ENCODE measurements around the gene EXTL1.

Gene EXTL1

GRCh38 chr1:26041978-26042377 is 20.4 kb downstream of the EXTL1 start:
- no peak for DNase-seq (ENCODE audit: low spot score)

- no peak for DNase-seq (ENCODE audit: low spot score)
These were observed 22.2 kb downstream of the EXTL1 start for GRCh38 chr1:26043765-26044164.

DNA sequence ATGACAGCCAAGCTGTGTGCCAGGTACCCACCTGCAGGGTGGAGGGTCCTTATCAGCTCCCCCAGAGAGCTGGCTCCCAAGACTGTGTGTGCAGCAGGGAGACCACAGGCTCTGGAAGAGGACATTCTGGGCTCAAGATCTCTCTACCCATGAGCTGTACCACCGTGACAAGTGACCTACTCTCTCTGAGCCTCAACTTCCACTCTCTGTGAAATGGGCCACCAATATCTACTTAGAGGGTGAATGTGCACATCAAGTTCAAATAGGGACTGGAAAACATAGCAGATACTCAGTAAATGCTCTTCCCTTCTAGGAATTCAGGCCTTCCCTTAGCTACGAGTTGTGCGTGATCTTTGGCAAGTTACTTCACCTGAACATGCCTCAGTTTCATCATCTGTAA is 22.8 kb downstream of the EXTL1 start:
- no peak for DNase-seq (ENCODE audit: low spot score)

GRCh38 chr1:26044971-26045721 is 23.6 kb downstream of the EXTL1 start:
- DNase-seq (ENCODE audit: low spot score), result peak; percentile 67

DNA sequence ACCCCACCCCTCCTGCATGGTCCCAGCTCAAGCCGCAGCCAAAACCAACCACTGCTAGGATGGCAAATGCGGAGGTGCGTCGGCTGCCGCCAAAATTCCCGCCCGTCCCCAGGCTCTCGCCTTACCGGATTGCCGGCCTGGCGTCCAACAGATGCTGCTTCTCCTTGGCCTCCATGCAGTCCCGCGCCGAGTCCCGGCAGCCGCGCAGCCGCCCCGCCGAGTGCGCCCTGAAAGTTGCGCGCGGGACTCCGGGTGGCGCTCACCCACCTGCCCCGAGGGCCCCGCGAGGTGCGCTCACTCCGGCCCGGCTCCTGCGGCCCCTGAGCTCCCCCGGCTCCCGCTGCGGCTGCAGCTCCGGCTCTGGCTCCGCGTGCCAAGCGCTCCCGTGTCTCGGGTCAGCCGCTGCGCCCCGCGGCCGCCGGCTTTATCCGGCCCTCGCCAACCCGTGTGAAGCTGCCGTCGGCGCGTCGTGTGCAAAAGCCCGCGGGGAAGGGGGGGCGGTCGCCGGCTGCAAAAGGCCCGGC is 24.2 kb downstream of the EXTL1 start, which contains the start of gene SLC30A2:
TSS of gene SLC30A2 (minus strand) at position 397 of the 524 bp plus-strand sequence. CDS start at position 175, 222 bp downstream.
- peak; percentile 80 for DNase-seq (ENCODE audit: low spot score)

DNA sequence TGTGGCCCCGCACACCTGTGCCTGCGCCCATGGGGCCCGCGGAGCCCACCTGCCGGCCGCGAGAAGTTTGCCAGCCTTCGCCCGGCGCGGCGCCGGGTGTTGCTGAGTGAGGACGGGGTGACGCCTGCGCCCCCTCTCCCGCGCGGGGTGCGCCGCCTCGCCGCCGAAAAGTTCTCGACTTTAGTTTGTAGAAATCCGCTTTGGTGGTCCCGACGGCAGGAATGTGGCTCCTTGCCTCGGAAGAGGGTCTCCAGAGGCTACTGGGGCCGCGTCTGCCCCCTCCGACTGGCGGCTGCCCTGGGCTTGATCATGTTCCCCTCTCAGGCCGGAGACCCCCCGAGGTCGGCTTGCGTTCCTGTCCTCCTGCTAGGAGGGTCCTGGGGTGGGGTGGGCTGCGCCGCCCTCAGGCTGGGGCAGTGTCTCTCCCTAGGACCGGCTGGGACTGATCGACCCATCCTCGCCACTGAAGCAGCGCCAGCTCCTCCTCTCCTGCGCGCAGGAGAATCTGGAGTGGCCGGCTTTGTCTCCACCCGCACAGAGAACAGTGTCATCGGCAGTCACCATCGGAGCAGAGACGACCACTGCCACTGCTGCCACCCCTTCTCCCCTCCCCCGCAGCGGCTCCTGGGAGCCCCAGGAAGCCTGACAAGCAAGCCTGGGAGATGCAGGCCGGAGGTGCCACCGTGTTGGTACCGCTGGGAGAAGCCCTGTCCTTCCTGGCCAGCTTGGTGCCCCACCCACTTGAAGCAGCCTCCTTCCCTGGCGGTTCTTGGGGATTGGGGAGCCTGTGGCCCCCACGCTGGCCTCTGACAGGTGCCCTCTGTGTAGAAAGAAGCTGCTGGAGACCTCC is 24.9 kb downstream of the EXTL1 start:
- no peak for DNase-seq (ENCODE audit: low spot score)

DNA sequence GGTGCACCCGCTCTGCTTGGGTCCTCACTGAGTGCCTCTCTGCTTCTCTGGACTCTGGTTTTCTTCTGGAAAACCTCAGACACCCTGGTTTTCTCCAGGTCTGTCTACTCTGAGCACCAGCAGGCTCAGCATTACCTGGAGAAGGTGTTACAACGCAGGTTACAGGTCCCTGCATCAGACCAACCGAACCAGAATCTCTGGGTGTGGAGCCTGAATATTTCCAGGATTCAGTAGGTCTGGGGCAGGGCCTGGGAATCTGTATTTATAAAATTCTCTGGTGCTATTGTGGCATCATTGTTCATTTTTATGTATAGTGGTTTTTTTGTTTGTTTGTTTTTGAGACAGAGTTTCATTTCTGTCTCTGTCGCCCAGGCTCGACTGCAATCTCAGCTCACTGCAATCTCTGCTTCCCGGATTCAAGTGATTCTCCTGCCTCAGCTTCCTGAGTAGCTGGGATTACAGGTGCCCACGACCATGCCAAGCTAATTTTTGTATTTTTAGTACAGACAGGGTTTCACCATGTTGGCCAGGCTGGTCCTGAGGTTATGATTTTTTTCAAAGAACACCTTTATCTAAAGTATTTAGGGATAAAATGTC is 25.8 kb downstream of the EXTL1 start:
- no peak for DNase-seq (ENCODE audit: low spot score)

DNA sequence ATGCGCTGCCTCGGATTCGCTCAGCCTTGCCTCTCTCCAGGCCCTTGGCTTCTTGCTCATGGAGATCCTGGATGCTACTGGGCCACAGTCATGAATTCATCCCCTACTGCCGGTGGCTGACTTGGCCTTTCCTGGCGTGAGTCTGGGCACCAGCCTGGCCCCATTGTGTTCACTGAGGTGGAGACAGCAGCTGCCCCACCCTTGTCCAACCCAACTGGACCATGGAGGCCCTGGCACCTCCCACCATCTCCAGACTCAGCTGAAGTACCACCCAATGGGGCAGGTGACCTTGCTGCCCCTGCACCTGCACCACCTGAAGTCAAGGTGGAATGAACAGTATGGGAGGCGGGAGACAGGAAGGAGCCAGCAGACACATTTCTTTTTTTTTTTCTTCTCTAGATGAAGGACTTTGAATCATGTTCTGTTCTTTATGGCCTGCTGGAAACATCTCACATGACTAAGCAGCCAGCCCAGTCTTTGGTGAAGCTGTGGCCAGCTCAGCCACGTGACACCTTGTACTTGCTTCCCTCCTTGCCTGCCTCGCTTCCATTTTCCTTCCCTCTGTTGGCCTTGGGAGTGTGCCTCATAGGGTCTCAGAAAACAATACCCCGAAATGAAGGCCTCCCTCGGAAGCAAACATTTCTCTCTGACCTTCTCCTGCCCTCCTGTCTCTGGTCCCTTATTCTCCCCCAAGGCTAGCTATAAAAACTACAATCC is 28.1 kb downstream of the EXTL1 start:
- no peak for DNase-seq (ENCODE audit: low spot score)

- no peak for DNase-seq (ENCODE audit: low spot score)
These were observed 28.7 kb downstream of the EXTL1 start for GRCh38 chr1:26050248-26050640.

DNA sequence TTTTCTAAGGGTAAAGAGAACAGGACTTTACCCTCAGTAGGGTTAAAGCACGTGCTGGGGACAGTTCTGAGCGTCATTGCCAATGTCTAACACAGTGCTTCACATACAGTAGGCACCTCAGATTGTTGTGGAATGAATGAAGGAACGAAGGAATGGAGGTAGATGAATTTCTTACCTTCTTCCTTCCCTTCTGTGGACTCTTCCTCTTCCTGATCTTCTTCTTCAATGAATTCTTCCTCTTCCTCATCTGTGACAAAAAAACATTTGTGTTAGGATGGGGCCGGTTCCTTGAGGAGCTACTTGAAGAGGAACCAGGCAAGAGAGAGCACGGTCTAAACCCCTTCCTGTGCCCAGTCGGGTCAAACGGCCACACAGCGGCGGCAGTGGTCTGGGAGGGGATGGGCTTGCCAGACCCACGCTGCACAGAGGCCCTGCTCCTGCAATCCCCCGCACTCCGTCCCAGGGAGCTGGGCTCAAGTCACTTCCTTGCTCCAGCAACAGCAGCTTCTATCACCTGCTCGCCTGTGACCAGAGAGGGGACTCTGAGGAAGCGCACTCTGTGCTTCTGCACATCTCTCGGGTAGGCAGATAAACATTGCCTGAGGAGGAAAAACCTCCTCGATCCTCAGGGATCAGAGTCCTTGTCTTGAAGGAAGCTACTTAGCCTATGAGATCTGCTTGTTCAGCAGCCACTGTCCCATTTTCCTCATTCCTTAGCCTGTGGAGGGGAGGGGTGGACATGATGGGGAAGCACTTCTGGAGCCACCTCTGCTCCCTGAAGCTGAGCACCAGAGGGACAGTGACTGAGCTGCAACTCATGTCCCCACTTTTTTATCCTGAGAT is 32.4 kb downstream of the EXTL1 start:
- no peak for DNase-seq (ENCODE audit: low spot score)

DNA sequence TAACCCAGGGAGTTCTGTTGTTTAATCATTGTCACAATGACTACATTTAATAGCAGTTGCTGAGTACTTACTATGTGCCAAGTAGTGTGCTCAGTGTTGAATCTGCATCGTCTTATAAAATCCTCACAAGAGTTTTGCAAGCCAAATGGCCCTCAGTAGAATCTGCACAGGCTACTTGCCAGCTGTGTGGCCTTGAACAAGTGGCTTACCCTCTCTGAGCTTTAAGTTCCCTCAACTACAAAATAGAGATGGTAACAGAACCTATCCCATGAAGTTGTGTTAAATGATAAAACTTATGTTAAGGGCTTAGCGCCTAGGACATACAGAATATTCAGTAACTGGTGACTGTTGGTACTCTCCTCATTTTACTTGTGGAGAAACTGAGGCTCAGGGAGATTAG is 33.5 kb downstream of the EXTL1 start:
- no peak for DNase-seq (ENCODE audit: low spot score)

DNA sequence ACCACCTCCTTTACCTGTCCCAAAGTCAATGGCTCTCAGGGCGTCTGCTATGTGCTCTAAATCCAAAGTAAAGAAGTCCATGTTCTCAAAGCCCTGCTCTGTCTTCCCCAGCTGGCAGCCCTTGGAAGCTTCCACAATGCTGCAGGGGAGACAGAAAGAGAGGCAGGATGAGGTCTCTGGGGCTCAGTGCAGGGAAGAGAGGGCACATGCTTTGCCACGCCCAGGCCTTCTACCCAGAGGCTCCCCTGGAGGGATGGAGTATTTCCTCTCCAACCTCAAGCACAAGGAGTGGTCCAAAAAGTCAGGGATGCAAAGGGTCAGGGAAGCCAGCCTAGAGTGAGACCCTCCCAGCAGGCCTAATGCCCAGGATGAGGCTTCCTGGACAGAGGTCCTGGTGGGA is 35.6 kb downstream of the EXTL1 start:
- no peak for DNase-seq (ENCODE audit: low spot score)

DNA sequence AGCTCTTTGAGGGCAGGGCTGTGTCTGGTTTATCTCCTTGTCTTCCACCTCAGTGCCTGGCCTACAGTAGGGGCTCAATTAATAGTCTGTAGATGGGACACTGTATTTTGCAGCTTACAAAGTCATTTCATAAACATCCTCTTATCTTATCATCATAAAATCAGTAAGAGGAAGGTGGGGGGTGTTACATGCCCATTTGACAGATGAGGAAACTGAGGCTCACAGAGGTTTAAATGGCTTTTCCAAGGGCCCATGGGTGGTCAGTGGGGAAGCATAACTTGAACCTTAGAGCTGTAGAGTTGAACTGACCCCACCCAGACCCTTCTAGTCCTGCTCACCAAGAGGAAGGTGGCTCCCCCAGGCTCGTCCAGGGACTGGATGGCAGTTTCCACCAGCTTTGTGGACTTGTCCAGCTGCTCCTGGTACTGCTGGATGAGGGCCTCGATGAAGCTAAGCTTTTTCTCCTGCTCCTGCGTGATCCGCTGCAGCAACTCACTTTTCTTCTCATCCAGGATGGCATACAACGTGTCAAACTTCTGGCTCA is 36.5 kb downstream of the EXTL1 start:
- no peak for DNase-seq (ENCODE audit: low spot score)

DNA sequence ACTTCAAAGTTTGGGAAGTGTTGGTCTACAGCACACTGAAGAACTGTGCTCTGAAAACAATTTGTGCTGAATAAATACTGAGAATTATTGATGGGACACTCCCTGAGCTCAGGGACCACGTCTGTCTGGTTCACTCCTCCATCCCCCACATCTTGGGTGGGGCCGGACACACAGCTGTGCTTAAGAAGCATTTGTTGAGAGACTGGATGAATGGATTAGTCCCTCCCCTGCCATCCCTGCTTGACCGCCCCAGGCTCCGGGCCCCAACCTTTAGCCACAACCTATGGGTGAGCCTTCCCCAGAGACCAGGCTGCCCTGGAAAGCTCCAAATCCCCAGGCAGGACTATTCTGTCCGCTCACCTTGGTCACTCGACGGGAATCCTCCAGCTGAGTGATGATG is 38.3 kb downstream of the EXTL1 start:
- DNase-seq (ENCODE audit: low spot score), result no peak

DNA sequence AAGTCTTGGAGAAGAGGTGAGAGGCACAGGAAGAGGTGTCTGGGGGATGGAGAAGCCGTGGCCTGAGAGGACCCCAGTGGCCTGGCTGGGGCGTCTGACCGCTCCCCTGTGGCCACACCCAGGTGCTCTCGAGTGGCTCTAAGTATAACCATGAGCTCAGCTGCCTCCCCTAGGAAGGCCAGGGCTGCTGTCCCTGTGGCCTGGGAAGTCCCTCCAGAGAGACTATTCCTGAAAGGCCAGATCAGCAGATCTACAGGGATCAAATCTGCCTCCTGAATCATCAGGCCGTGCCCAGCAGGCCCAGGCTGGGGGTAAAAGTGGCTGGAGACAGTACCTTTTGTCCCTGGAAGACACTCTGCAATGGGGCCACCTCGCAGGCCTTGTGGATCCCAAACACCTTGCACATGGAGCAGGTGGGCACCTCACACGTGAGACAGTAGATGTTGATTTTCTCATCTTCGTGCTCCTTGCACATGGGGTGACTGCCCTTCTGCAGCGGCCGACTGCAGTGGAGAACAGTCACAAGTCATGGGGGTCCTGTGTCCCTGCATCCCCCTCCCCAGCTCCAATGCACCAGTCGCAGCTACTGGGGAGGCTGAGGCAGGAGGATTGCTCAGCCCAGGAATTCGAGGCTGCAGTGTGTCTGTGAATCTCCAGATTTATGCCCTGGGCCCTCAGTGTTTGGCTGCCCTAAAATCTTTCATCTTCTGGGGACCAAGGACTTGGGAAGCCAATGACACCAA is 39.4 kb downstream of the EXTL1 start:
- no peak for DNase-seq (ENCODE audit: low spot score)

DNA sequence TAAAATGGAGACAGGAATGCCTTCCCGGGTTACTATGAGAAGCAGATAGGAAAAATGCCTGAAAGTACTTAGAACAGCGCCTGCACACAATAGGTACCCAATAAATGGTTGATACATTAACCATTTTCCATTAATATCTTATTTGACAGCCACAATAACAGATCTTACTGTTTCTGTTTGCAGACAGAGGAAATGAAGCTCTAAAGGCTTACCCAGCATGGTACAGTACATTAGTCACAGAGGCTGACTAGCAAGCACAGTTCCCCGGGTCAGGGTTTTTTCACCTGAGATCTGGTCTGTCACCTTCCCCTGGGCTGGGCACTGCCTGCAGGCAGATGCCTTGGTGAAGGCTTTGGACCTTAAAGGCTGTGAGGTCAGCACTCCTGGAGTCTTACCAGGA is 43.0 kb downstream of the EXTL1 start:
- no peak for DNase-seq (ENCODE audit: low spot score)

DNA sequence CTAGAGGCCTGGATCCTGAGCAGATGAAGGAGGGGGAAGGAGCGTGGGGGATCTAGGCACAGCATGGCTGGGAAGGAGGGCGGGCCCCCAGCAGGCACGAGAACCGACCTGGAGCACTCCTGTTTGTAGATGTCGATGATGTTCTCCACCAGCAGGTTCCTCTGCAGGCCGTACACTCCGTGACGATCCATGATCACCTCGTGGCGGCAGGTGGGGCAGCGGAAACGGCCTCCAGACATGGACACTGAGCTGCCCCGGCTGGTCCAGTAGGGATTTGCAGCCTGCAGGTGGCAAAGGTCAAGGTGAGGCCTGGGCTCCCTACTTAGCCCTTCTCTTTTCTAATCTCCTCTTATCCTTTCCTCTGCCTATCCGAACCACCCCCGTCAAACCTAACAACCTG is 44.6 kb downstream of the EXTL1 start:
- DNase-seq (ENCODE audit: low spot score), result no peak

DNA sequence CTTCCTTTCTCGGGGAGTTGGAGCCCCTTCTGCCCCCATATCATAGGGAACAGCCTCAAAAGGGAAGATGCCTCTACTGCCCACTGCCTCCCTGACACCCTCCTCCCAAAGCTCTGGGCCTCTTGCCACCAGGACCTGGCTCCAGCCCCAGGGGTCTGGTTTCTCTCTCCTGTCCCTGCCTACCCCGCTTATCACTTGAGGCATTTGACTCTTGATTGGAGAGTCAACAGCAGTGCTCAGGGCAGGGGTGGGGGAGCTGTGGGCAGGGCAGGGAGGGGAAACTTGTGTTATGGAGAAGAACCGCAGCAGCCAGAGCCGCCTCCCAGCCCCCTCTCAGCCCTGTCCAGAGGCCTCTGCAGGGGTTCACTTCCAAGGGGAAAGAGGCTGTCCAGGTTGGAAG is 45.3 kb downstream of the EXTL1 start:
- peak; percentile 47 for DNase-seq (ENCODE audit: low spot score)

DNA sequence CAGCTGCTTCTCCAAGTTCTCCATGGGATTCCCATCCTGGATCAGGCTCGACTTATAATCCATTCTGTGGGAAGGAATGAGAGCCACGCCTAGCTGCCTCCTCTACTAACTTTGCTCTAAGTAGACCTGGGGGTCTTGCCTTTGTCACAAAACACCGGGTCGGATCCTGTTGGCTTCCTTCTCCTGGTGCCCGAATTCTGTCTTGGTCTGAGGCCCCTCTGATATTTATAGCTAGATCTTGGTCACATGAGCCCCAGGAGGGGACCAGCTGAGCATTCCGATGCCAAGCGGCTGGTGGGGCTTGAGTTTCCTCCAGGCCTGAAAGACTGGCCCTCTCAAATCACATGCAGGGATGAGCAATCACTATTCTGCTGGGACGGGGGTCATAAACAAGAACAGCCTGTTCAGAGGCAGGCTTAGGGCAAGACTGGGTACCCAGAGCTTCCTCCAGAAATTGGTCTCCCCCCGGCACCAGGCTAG is 45.9 kb downstream of the EXTL1 start, which contains the start of gene TRIM63:
TSS of gene TRIM63 (minus strand) at position 199 of the 480 bp plus-strand sequence. CDS start at position 63, 136 bp downstream.
- no peak for DNase-seq (ENCODE audit: low spot score)

DNA sequence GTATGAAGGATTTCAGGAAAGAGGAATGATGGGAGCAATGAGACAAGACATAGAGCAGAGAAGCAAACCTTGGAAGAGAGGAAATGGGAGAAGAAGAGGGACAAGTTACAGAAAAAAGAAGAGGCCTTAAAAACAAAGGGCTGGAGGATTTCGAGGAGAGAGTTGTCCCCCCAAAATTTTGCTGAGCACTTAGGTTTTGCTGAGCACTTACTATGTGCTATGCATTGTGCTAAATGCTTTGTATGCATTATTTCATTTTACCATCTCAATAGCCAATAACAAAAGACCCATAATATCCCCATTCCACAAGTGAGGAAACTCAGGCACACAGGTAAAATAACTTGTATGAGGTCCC is 48.3 kb downstream of the EXTL1 start:
- DNase-seq (ENCODE audit: low spot score), result no peak
